H1 (cell line): ENCODE data around the gene ADD1. TPM values are rescaled to one million over a fixed set of nuclear protein-coding genes. Genes with fewer than 3 reads are reported as not detected.
A peak's percentile ranks its signal among the peaks of the same experiment; 100 is the strongest.

Experiments
- CTCF ChIA-PET: fragments of 300-600 bp; sonication (Branson Sonifier 250); formaldehyde crosslinking; loops from one replicate; lab custom pipeline; 2021; ENCODE audit not compliant: partially characterized antibody; lab: Charles Lee
- POLR2A ChIA-PET: fragments of 300-600 bp; sonication (Branson Sonifier 250); formaldehyde crosslinking; loops from one replicate; lab custom pipeline; 2021; ENCODE audit warnings: inconsistent platforms; ENCODE audit not compliant: partially characterized antibody; lab: Charles Lee
- DNase-seq, 2 experiments: peaks; one replicate each; pipeline versions ENCODE4 v3.0.0 to v3.0.0-alpha.2; 2010 to 2022; ENCODE audit warnings: low spot score in 2 of 2, low read depth in 1 of 2, mixed read lengths in 1 of 2
- FAIRE-seq: peaks from 2 replicates; lab custom pipeline; 2011; peaks lifted over from hg19 to GRCh38; lab: Jason Lieb, UNC
- H2AFZ ChIP-seq: 2 replicates; pipeline ENCODE4 v1.8.1; 2012; ENCODE audit warnings: low read length, inconsistent platforms
- H2AK5ac ChIP-seq: 2 replicates; pipeline ENCODE4 v1.6.1; 2013; ENCODE audit warnings: low read depth, low read length
- H2BK120ac ChIP-seq: replicated peaks from 2 replicates; pipeline ENCODE3; 2013; ENCODE audit warnings: low read depth, low read length, inconsistent platforms
- H2BK12ac ChIP-seq: 2 replicates; pipeline ENCODE4 v1.6.1; 2013; ENCODE audit warnings: low read depth, low read length
- H2BK15ac ChIP-seq: 2 replicates; pipeline ENCODE4 v1.6.1; 2013; ENCODE audit warnings: low read length
- H2BK20ac ChIP-seq: 2 replicates; pipeline ENCODE4 v1.6.1; 2013; ENCODE audit warnings: low read length
- H2BK5ac ChIP-seq: 2 replicates; pipeline ENCODE4 v1.6.1; 2013; ENCODE audit warnings: low read depth, low read length
- H3K14ac ChIP-seq: 2 replicates; pipeline ENCODE4 v1.6.1; 2013; ENCODE audit warnings: inconsistent platforms; ENCODE audit not compliant: insufficient read length
- H3K18ac ChIP-seq: 2 replicates; pipeline ENCODE4 v1.6.1; 2013; ENCODE audit warnings: low read length; ENCODE audit errors: extremely low read depth
- H3K23ac ChIP-seq: 2 replicates; pipeline ENCODE4 v1.6.1; 2013; ENCODE audit warnings: inconsistent platforms; ENCODE audit not compliant: insufficient read length
- H3K23me2 ChIP-seq: 2 replicates; pipeline ENCODE4 v1.6.1; 2013; ENCODE audit warnings: low read depth, low read length
- H3K27ac ChIP-seq: 2 replicates; pipeline ENCODE4 v1.6.1; 2011; ENCODE audit warnings: low read depth, low read length, inconsistent platforms
- H3K27me3 ChIP-seq, 4 experiments: replicated peaks in 1 of 4; 1 replicate in 1 of 4; 2 replicates in 3 of 4; pipeline versions ENCODE4 v1.6.1 to v1.8.1; 2011 to 2013; ENCODE audit warnings: low read length in 3 of 4, mild to moderate bottlenecking in 3 of 4, inconsistent platforms in 2 of 4, mixed read lengths in 2 of 4, moderate library complexity in 1 of 4; ENCODE audit not compliant: control insufficient read depth in 3 of 4, insufficient read depth in 3 of 4; ENCODE audit errors: extremely low read depth in 1 of 4
- H3K36me3 ChIP-seq, 4 experiments: 2 replicates each; pipeline versions ENCODE4 v1.6.1 to v1.8.1; 2011 to 2013; ENCODE audit warnings: mild to moderate bottlenecking in 4 of 4, low read length in 3 of 4, moderate library complexity in 2 of 4, control low read depth in 1 of 4, inconsistent platforms in 1 of 4; ENCODE audit not compliant: insufficient read depth in 4 of 4, control insufficient read depth in 2 of 4
- H3K4ac ChIP-seq: replicated peaks from 2 replicates; pipeline ENCODE3; 2013; ENCODE audit warnings: low read length, low read depth, mixed read lengths, inconsistent platforms; ENCODE audit not compliant: insufficient read length
- H3K4me1 ChIP-seq, 4 experiments: replicated peaks in 1 of 4; 1 replicate in 1 of 4; 2 replicates in 3 of 4; pipeline versions ENCODE4 v1.6.1 to v1.8.1; 2011 to 2013; ENCODE audit warnings: low read length in 3 of 4, inconsistent platforms in 2 of 4, mixed read lengths in 1 of 4; ENCODE audit not compliant: insufficient read depth in 4 of 4, control insufficient read depth in 3 of 4
- H3K4me2 ChIP-seq, 2 experiments: 2 replicates each; pipeline versions ENCODE4 v1.6.1 to v1.8.1; 2011 to 2013; ENCODE audit warnings: low read depth in 2 of 2, low read length in 2 of 2, control low read depth in 1 of 2, inconsistent platforms in 1 of 2, mild to moderate bottlenecking in 1 of 2; ENCODE audit not compliant: insufficient read depth in 1 of 2
- H3K4me3 ChIP-seq, 4 experiments: fragments of 200-600, 300-600 bp in 1 of 4; sonication (generic), shearing (Covaris generic), sonication (Bioruptor Twin) in 1 of 4; 2 replicates each; pipeline versions ENCODE4 v1.5.1 to v1.8.1; 2011 to 2016; ENCODE audit warnings: low read length in 4 of 4, low read depth in 3 of 4, control low read depth in 2 of 4, inconsistent platforms in 2 of 4, mild to moderate bottlenecking in 2 of 4, mixed read lengths in 1 of 4, moderate library complexity in 1 of 4; ENCODE audit not compliant: insufficient read depth in 2 of 4; ENCODE audit errors: extremely low read depth in 1 of 4
- H3K56ac ChIP-seq: replicated peaks from 2 replicates; pipeline ENCODE3; 2013; ENCODE audit warnings: low read depth, mild to moderate bottlenecking, mixed read lengths, low read length, inconsistent platforms; ENCODE audit not compliant: insufficient read length
- H3K79me1 ChIP-seq: 2 replicates; pipeline ENCODE4 v1.6.1; 2013; ENCODE audit warnings: low read depth, low read length, control low read depth
- H3K79me2 ChIP-seq, 2 experiments: 2 replicates each; pipeline versions ENCODE4 v1.6.1 to v1.8.1; 2012 to 2013; ENCODE audit warnings: low read length in 2 of 2, mild to moderate bottlenecking in 2 of 2, inconsistent platforms in 1 of 2; ENCODE audit not compliant: insufficient read depth in 2 of 2, control insufficient read depth in 1 of 2
- H3K9ac ChIP-seq, 4 experiments: replicated peaks in 1 of 4; 1 replicate in 1 of 4; 2 replicates in 3 of 4; pipeline versions ENCODE4 v1.6.1 to v1.8.1; 2011 to 2013; ENCODE audit warnings: low read depth in 3 of 4, low read length in 3 of 4, control low read depth in 2 of 4, mild to moderate bottlenecking in 2 of 4, moderate library complexity in 2 of 4, inconsistent platforms in 1 of 4; ENCODE audit errors: extremely low read depth in 1 of 4
- H3K9me3 ChIP-seq, 2 experiments: 2 replicates each; pipeline versions ENCODE4 v1.6.1 to v1.8.1; 2012 to 2013; ENCODE audit warnings: mild to moderate bottlenecking in 2 of 2, moderate library complexity in 2 of 2, control low read depth in 1 of 2, inconsistent platforms in 1 of 2, low read depth in 1 of 2, low read length in 1 of 2, mixed read lengths in 1 of 2; ENCODE audit not compliant: insufficient read depth in 2 of 2
- H4K20me1 ChIP-seq, 2 experiments: replicated peaks in 1 of 2; 2 replicates each; pipeline versions ENCODE3 to v1.8.1; 2011 to 2013; ENCODE audit warnings: inconsistent platforms in 2 of 2, low read length in 2 of 2, mild to moderate bottlenecking in 1 of 2; ENCODE audit not compliant: insufficient read depth in 2 of 2, control insufficient read depth in 1 of 2
- H4K5ac ChIP-seq: 2 replicates; pipeline ENCODE4 v1.6.1; 2013; ENCODE audit warnings: low read length, low read depth, mixed read lengths, inconsistent platforms; ENCODE audit not compliant: insufficient read length
- H4K8ac ChIP-seq: 2 replicates; pipeline ENCODE4 v1.8.0; 2013; ENCODE audit warnings: mild to moderate bottlenecking, moderate library complexity, low read length, inconsistent platforms; ENCODE audit not compliant: insufficient read depth; ENCODE audit errors: extremely low read depth
- H4K91ac ChIP-seq: replicated peaks from 2 replicates; pipeline ENCODE3; 2013; ENCODE audit warnings: low read length, mixed read lengths, inconsistent platforms; ENCODE audit not compliant: insufficient read length
- CBX8 ChIP-seq: fragments of 300-800, 300-1000 bp; sonication (generic); IDR thresholded peaks from 2 replicates; pipeline ENCODE4 v1.7.1; 2016; ENCODE audit warnings: low read depth, low read length, borderline replicate concordance
- EP300 ChIP-seq, 2 experiments: IDR thresholded peaks; 1 replicate in 1 of 2; 2 replicates in 1 of 2; pipeline ENCODE4 v1.6.1; 2011 to 2012; ENCODE audit warnings: low read depth in 2 of 2, low read length in 2 of 2, mild to moderate bottlenecking in 2 of 2, borderline replicate concordance in 1 of 2, inconsistent platforms in 1 of 2, moderate library complexity in 1 of 2
- GABPA ChIP-seq: IDR thresholded peaks from 2 replicates; pipeline ENCODE4 v1.6.1; 2011; ENCODE audit warnings: mild to moderate bottlenecking, low read length, moderate library complexity, borderline replicate concordance; ENCODE audit not compliant: insufficient read depth
- RNF2 ChIP-seq: fragments of 200-900, 300-1000 bp; sonication (generic); IDR thresholded peaks from 2 replicates; pipeline ENCODE4 v1.7.1; 2016; ENCODE audit warnings: borderline replicate concordance, low read depth, mild to moderate bottlenecking, antibody characterized with exemption, low read length; ENCODE audit not compliant: poor library complexity, severe bottlenecking; ENCODE audit errors: missing control alignments
- WGBS, 2 experiments: shearing (Covaris generic) in 1 of 2; methylation state at CpG; one replicate each; pipeline versions ENCODE4 v1.1.6 to v1.1.7; 2013 to 2015; ENCODE audit warnings: low lambda C conversion rate in 2 of 2, mixed read lengths in 2 of 2, inconsistent platforms in 1 of 2, low coverage in 1 of 2, missing lambda C conversion rate in 1 of 2; ENCODE audit not compliant: insufficient replicate concordance in 2 of 2, insufficient coverage in 1 of 2, insufficient read length in 1 of 2; ENCODE audit errors: extremely low coverage in 1 of 2, missing lambda C conversion rate in 1 of 2; 5-methylcytosine and 5-hydroxymethylcytosine counted together
- polyA plus RNA-seq, 7 experiments: library from polyadenylated mRNA; depleted of rRNA in 3 of 7; stranded (reverse) in 5 of 7; unstranded in 2 of 7; fragments of >200 nt in 5 of 7; fragments of 200-250 nt in 2 of 7; gene quantifications; 1 replicate in 5 of 7; 2 replicates in 1 of 7; 4 replicates in 1 of 7; pipeline versions ENCODE4 v1.2.1 to v1.2.3, GENCODE V29; 2011 to 2013; ENCODE audit warnings: missing spikeins in 2 of 7, mixed read lengths in 2 of 7
- total RNA-seq: library from RNA; stranded (reverse); fragmentation: NEBNext Ultra II Directional; extraction: Animal tissue kit (Norgen Biotek cat#: 25700); gene quantifications from 2 replicates; pipeline ENCODE4 v1.2.1, GENCODE V29; 2021

The ADD1 gene
- total and polyA plus RNA-seq, 2 of the 8 experiments (the other 6 are each of a cell fraction or from before 2014, with no cell fraction given), result 113 to 143 TPM

GRCh38 chr4:2961811-2962441 is 118.3 kb downstream of the ADD1 start:
- DNase-seq, result no peak
- no peak overlapping the region for H2BK120ac ChIP-seq
- H2BK20ac ChIP-seq, result no peak overlapping the region
- CTCF ChIA-PET, result interaction anchor here (0.7 to 1.7 kb wide), 6 partner anchors 10 to 698 kb away, joined by 3 to 5 read pairs (median 4); no protein-coding TSS in a partner anchor
- peaks cover 10 to 24% (median 12%) of the 10 kb centered on the region in 4 experiments for H3K36me3 ChIP-seq
- peak overlapping the region in 2 of 4 experiments; percentile 72 to 88; a peak in 3 of 7 replicates for H3K9ac ChIP-seq
- no peaks in the 10 kb centered on the region for H3K9me3 ChIP-seq
- H4K20me1 ChIP-seq, result peaks cover 2 to 8% of the 10 kb centered on the region in 2 experiments
- H3K4me1 ChIP-seq, result peaks cover 3 to 9% (median 6%) of the 10 kb centered on the region in 4 experiments; a peak in 5 of 7 replicates
- H2AK5ac ChIP-seq, result no peak overlapping the region
- H3K79me2 ChIP-seq, result peaks cover 2 to 43% of the 10 kb centered on the region in 2 experiments; a peak in 3 of 4 replicates
- no peak overlapping the region for H2BK5ac ChIP-seq
- no peak overlapping the region for H3K56ac ChIP-seq
- no peak overlapping the region for H3K27ac ChIP-seq
- H3K23ac ChIP-seq, result no peak overlapping the region
- H3K14ac ChIP-seq, result no peak overlapping the region
- H2BK15ac ChIP-seq, result no peak overlapping the region
- peaks cover 0 to 7% (median 6%) of the 10 kb centered on the region in 4 experiments; a peak in 4 of 7 replicates for H3K27me3 ChIP-seq
- H3K4me2 ChIP-seq, result peak overlapping the region; percentile 87 to 89
- peaks cover 16% of the 10 kb centered on the region; the same call in 1 of the 2 replicates for H3K23me2 ChIP-seq
- no peak overlapping the region for H2AFZ ChIP-seq
- no peak overlapping the region for H4K91ac ChIP-seq
- POLR2A ChIA-PET, result interaction anchor here (0.6 to 3.4 kb wide), 9 partner anchors 8 to 94 kb away, joined by 3 to 13 read pairs (median 3); no protein-coding TSS in a partner anchor
- FAIRE-seq, result no peak
- peaks cover 5% of the 10 kb centered on the region for H3K79me1 ChIP-seq
- TF ChIP-seq CBX8 (no peak), GABPA (no peak), EP300 (IDR thresholded peaks at IDR 0.05; ENCODE audit: borderline replicate concordance in 1 of 2, low read depth in 2 of 2, low read length in 2 of 2) (no peak), RNF2 (no peak)
- H3K18ac ChIP-seq, result no peak overlapping the region
- peak overlapping the region; percentile 75 to 79 (median 76) for H3K4me3 ChIP-seq
- H4K8ac ChIP-seq, result no peak overlapping the region
- no peak overlapping the region for H2BK12ac ChIP-seq
- 78% methylated on average over 14 of the region's 14 CpGs; no CpG with 5 or more reads in 1 of the 2 experiments for WGBS, 2 experiments
- no peak overlapping the region for H3K4ac ChIP-seq
- no peak overlapping the region for H4K5ac ChIP-seq
